Measurements from ENCODE around the gene ARMC3. TPM values are rescaled to one million over a fixed set of nuclear protein-coding genes. Genes with fewer than 3 reads are reported as not detected.

ARMC3 gene
- total RNA-seq, 4 donors from 2014 or later, result 0.34 to 51.2 (median 16.3) TPM; not detected in 1

DNA sequence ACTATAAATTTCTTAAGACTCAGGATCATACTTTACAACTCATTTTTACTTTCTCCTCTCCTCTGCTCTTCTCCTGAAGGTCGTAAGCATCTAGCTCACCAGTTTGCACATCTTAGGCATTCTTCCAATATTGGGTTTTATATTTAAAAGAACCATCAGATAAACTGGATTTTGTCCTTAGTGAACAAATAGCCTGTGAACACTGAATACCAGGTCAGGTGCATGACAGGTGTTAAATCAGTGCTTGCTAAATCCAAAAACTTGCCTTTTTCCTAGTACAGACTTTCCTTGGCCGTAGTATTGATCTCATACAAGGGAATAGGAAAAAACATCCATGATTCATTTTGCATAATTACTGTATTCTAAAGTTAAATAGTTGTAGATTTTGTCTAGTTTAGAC, 53.0 kb downstream of the ARMC3 start:
- intact Hi-C loops (cut with DNase I; ENCODE audit: low total_unique reads), result no loop called here
- no peaks in the 10 kb centered on the region for H3K36me3 ChIP-seq
- TF ChIP-seq, protein P1, sequence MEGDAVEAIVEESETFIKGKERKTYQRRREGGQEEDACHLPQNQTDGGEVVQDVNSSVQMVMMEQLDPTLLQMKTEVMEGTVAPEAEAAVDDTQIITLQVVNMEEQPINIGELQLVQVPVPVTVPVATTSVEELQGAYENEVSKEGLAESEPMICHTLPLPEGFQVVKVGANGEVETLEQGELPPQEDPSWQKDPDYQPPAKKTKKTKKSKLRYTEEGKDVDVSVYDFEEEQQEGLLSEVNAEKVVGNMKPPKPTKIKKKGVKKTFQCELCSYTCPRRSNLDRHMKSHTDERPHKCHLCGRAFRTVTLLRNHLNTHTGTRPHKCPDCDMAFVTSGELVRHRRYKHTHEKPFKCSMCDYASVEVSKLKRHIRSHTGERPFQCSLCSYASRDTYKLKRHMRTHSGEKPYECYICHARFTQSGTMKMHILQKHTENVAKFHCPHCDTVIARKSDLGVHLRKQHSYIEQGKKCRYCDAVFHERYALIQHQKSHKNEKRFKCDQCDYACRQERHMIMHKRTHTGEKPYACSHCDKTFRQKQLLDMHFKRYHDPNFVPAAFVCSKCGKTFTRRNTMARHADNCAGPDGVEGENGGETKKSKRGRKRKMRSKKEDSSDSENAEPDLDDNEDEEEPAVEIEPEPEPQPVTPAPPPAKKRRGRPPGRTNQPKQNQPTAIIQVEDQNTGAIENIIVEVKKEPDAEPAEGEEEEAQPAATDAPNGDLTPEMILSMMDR (IDR thresholded peaks at IDR 0.05), result no peak
- TF ChIP-seq POLR2A (IDR thresholded peaks at IDR 0.05), result no peak
- H3K4me1 ChIP-seq, result no peaks in the 10 kb centered on the region
- DNase-seq, result no peak
- H3K9me3 ChIP-seq, result no peaks in the 10 kb centered on the region
- H3K4me3 ChIP-seq, result no peak overlapping the region
- no peaks in the 10 kb centered on the region for H3K27me3 ChIP-seq
- H3K27ac ChIP-seq, result no peak overlapping the region

DNA sequence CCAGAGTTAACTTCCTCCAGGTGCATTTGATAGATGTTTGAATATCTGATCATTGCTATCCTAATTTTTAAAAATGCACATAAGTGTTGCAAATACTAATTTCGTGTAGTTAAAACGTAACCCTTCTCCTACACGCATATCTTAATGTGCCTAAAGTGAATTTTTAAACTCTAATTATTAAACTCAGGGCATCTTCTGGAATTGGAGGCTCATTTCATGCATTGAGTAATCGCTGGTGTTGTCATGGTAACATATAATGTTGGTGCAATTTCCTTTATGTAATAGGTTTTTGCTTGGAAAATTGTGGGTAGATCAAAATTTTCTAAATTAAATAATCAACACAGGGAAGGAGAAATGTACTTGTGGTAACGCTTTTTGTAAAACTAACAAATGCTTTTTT, 56.2 kb downstream of the ARMC3 start:
- no peaks in the 10 kb centered on the region for H3K36me3 ChIP-seq
- H3K4me3 ChIP-seq, result no peak overlapping the region
- DNase-seq, result no peak
- H3K27me3 ChIP-seq, result no peaks in the 10 kb centered on the region
- H3K9me3 ChIP-seq, result no peaks in the 10 kb centered on the region
- TF ChIP-seq, protein P1 (IDR thresholded peaks at IDR 0.05), result no peak
- TF ChIP-seq POLR2A (IDR thresholded peaks at IDR 0.05), result no peak
- H3K27ac ChIP-seq, result no peak overlapping the region
- intact Hi-C loops (cut with DNase I; ENCODE audit: low total_unique reads), result no loop called here
- H3K4me1 ChIP-seq, result no peaks in the 10 kb centered on the region

DNA sequence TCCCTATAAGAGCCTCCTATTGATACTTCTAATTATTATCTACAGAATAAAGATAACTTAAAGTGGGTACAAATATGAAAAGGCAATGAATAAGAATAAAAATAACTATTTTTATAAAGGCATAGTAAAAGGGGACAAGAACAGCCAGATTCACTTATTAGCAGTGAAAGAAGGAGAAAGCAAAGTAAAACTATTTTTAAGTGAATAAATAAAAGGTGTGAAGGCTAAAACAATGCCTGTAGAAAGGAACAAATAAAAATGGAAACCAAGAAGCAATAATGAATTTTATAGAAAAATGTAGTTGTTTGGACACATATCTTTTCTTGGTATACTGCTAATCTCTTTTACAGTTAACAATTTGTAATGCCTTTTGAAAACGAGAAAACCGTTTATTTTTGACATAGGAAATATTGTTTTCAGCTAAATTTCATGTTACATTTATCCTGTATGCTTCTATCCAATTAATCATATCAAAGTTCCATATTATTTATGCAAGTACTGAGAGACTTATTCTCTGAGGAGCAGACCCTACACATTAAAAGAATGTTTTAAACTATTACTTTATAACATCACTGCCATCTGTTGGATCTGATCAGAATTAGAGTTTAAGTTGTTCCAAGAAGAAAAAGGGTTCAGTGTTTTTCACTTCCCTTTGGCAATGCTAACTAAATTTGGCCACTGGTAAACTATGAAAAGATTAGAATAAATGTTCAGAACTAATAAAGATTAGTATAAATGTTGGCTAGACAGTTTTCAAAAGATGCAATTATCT, 59.1 kb downstream of the ARMC3 start:
- intact Hi-C loops (cut with DNase I; ENCODE audit: low total_unique reads), result no loop called here
- no peak for TF ChIP-seq POLR2A (IDR thresholded peaks at IDR 0.05)
- TF ChIP-seq, protein P1 (IDR thresholded peaks at IDR 0.05), result peak; percentile 16 to 32 (median 32)
- no peaks in the 10 kb centered on the region for H3K9me3 ChIP-seq
- H3K4me1 ChIP-seq, result no peaks in the 10 kb centered on the region
- no peaks in the 10 kb centered on the region for H3K36me3 ChIP-seq
- no peaks in the 10 kb centered on the region for H3K27me3 ChIP-seq
- no peak overlapping the region for H3K27ac ChIP-seq
- no peak for DNase-seq
- no peak overlapping the region for H3K4me3 ChIP-seq

DNA sequence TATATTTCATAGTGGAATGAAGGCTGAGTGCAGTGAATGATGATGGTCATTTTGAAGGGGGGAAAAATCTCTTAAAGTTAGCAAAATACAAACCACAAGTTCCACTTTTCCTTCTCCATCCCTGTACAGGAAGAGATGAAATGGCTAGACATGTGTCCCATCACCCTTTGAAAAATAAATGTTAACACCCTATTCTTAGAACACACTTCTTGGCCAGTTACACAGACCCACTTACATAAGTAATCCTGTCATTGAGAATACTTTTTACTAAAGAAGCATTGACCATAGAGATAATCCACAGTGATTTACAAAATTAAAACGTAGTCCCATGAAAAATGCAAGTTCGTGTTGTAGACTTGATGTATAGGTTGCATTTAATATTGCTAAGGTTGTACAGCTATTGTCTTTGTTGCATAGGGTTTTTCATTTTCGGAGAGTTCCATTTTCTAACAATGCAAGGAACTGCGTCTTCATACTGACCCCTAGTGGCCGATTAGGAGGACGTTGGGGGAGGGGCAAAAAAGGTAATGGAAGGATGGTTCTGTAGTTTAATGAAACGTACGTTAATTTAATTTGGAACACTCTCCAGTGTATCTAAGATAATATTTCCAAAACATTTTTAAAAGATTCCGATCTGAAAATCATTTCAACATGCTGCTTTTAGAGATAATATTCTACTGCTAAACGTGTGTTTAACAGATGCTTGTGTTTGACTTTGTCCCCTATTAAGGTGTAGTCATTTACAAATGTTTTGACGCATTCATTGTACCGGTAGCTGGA, 60.9 kb downstream of the ARMC3 start:
- no peaks in the 10 kb centered on the region for H3K4me1 ChIP-seq
- H3K9me3 ChIP-seq, result no peaks in the 10 kb centered on the region
- H3K4me3 ChIP-seq, result no peak overlapping the region
- intact Hi-C loops (cut with DNase I; ENCODE audit: low total_unique reads), result no loop called here
- H3K27me3 ChIP-seq, result no peaks in the 10 kb centered on the region
- no peak for TF ChIP-seq POLR2A (IDR thresholded peaks at IDR 0.05)
- TF ChIP-seq, protein P1 (IDR thresholded peaks at IDR 0.05), result peak; percentile 82 to 92 (median 90)
- no peak overlapping the region for H3K27ac ChIP-seq
- H3K36me3 ChIP-seq, result no peaks in the 10 kb centered on the region
- DNase-seq, result peak; percentile 39 to 64

DNA sequence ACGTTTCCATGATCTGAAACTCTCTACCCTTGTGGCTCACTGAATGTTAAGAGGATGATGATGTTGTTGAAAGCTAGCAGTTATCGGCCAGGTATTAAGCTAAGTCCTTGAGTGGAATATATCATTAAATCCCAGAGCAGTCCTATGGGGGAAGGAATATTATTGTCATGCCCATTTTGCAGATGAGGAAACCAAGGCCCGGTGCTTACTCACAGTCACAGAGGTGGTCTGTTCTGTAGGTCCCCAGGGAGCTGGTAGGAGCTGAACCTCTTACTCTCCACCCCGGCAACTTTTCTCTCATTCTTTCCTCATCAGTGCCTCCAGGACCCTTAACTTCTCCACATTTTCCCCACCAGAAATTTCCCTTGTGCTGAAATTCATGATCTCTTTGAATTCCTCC, 62.6 kb downstream of the ARMC3 start:
- DNase-seq, result no peak
- H3K4me1 ChIP-seq, result no peaks in the 10 kb centered on the region
- TF ChIP-seq POLR2A (IDR thresholded peaks at IDR 0.05), result no peak
- TF ChIP-seq, protein P1 (IDR thresholded peaks at IDR 0.05), result no peak
- H3K4me3 ChIP-seq, result no peak overlapping the region
- no peak overlapping the region for H3K27ac ChIP-seq
- no peaks in the 10 kb centered on the region for H3K36me3 ChIP-seq
- H3K27me3 ChIP-seq, result no peaks in the 10 kb centered on the region
- H3K9me3 ChIP-seq, result no peaks in the 10 kb centered on the region
- intact Hi-C loops (cut with DNase I; ENCODE audit: low total_unique reads), result no loop called here

All from uterus (tissue), 4 donors.